ENCODE measurements around the gene ZFP82.

ZFP82 gene

GRCh38 chr19:36371886-36372285 is 46.6 kb downstream of the ZFP82 start:
- no peak for DNase-seq

DNA sequence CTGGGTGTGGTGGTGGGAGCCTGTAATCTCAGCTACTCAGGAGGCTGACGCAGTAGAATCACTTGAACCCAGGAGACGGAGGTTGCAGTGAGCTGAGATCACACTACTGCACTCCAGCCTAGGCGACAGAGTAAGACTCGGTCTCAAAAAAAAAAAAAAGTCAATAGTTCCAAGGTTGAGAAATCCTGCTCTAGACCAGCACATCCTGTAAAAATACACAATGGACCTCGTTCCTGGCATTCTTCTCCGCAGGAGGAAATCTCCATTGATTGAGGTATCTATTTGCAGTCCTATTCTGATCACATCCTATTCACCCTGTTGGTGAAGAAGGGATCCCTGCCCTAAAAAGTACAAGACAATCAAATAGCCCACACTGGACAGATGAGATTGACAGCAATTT is 54.6 kb downstream of the ZFP82 start:
- DNase-seq: no peak

Measured in activated T-cell treated with anti-CD3 and anti-CD28 coated beads, Interleukin-2, amount 50 U/mL, for 48 hours (primary cell).